ENCODE data around the gene CMC2. TPM values are rescaled to one million over a fixed set of nuclear protein-coding genes. Genes with fewer than 3 reads are reported as not detected.

CMC2 gene
- total and polyA plus RNA-seq, 2 of the 13 experiments (the other 11 are each of a cell fraction or from before 2014, with no cell fraction given), result 116 to 129 TPM

- TF ChIP-seq KLF6 (CRISPR knock-in tag; IDR thresholded peaks at IDR 0.05) (0 out of 2 replicates have a peak, but pooled peaks have one; percentile 6), ZSCAN9 (CRISPR knock-in tag; IDR thresholded peaks at IDR 0.05; ENCODE audit: borderline replicate concordance) (peak; percentile 10; the same call in 1 of the 2 replicates), HNRNPL (IDR thresholded peaks at IDR 0.05; ENCODE audit: low read depth, low read length) (peak; percentile 64; the same call in 1 of the 2 replicates), CBX5 (CRISPR knock-in tag; IDR thresholded peaks at IDR 0.05; ENCODE audit: borderline replicate concordance) (peak; percentile 74; the same call in 1 of the 2 replicates), KDM3A (CRISPR knock-in tag; IDR thresholded peaks at IDR 0.05; ENCODE audit: low read depth) (peak; percentile 21), ZNF432 (CRISPR knock-in tag; IDR thresholded peaks at IDR 0.05; ENCODE audit: borderline replicate concordance) (no peak; the same call in 1 of the 2 replicates), GATAD1 (CRISPR knock-in tag; IDR thresholded peaks at IDR 0.05) (peak; percentile 88), ZNF292 (CRISPR knock-in tag; IDR thresholded peaks at IDR 0.05; ENCODE audit: borderline replicate concordance, low read depth) (peak; percentile 43; the same call in 1 of the 2 replicates), ZGPAT (CRISPR knock-in tag; IDR thresholded peaks at IDR 0.05) (peak; percentile 88), RBM39 (IDR thresholded peaks at IDR 0.05; ENCODE audit: low read depth, low read length, poor library complexity, severe bottlenecking) (no peak), ZNF253 (CRISPR knock-in tag; IDR thresholded peaks at IDR 0.05; ENCODE audit: borderline replicate concordance) (peak; percentile 93), ZNF674 (CRISPR knock-in tag; IDR thresholded peaks at IDR 0.05; ENCODE audit: low read depth) (0 out of 2 replicates have a peak, but pooled peaks have one; percentile 22), FOXA1 (IDR thresholded peaks at IDR 0.05) (no peak), FOXA1 (CRISPR knock-in tag; IDR thresholded peaks at IDR 0.05) (peak; percentile 34; the same call in 1 of the 2 replicates), HNF4A (CRISPR knock-in tag; IDR thresholded peaks at IDR 0.05) (no peak), ZNF556 (CRISPR knock-in tag; IDR thresholded peaks at IDR 0.05; ENCODE audit: borderline replicate concordance) (0 out of 2 replicates have a peak, but pooled peaks have one; percentile 32), ZNF232 (CRISPR knock-in tag; IDR thresholded peaks at IDR 0.05; ENCODE audit: borderline replicate concordance) (peak; percentile 66; the same call in 1 of the 2 replicates), TBX3 (IDR thresholded peaks at IDR 0.05; ENCODE audit: borderline replicate concordance) (peak; percentile 78), TCF12 (IDR thresholded peaks at IDR 0.05) (no peak), TCF12 (CRISPR knock-in tag; IDR thresholded peaks at IDR 0.05) (no peak; the same call in 1 of the 2 replicates), KDM1A (CRISPR knock-in tag; IDR thresholded peaks at IDR 0.05) (no peak), ZNF260 (CRISPR knock-in tag; IDR thresholded peaks at IDR 0.05; ENCODE audit: borderline replicate concordance, low read depth) (no peak), ZNF776 (CRISPR knock-in tag; IDR thresholded peaks at IDR 0.05) (no peak), KLF16 (CRISPR knock-in tag; IDR thresholded peaks at IDR 0.05) (peak in 1 of 2 experiments; percentile 47; a peak in 3 of 4 replicates), CHD2 (IDR thresholded peaks at IDR 0.05; ENCODE audit: low read depth, low read length) (no peak; the same call in 1 of the 2 replicates), ZNF816 (CRISPR knock-in tag; IDR thresholded peaks at IDR 0.05; ENCODE audit: borderline replicate concordance) (peak; percentile 93), ZMYM3 (CRISPR knock-in tag; IDR thresholded peaks at IDR 0.05) (no peak), RFX5 (IDR thresholded peaks at IDR 0.05; ENCODE audit: low read depth, low read length) (peak; percentile 79; the same call in 1 of the 2 replicates), MIXL1 (CRISPR knock-in tag; IDR thresholded peaks at IDR 0.05) (no peak), TEAD2 (CRISPR knock-in tag; IDR thresholded peaks at IDR 0.05) (no peak)
- TF ChIP-seq, protein P1, sequence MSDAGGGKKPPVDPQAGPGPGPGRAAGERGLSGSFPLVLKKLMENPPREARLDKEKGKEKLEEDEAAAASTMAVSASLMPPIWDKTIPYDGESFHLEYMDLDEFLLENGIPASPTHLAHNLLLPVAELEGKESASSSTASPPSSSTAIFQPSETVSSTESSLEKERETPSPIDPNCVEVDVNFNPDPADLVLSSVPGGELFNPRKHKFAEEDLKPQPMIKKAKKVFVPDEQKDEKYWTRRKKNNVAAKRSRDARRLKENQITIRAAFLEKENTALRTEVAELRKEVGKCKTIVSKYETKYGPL (CRISPR knock-in tag; IDR thresholded peaks at IDR 0.05), result 0 out of 2 replicates have a peak, but pooled peaks have one; percentile 33
These were observed at the start of gene CMC2, which contains the start of gene CENPN (continued) for GRCh38 chr16:81006813-81007695.
